Activated CD4-positive, alpha-beta T cell treated with anti-CD3 and anti-CD28 coated beads for 4 hours (primary cell): ENCODE measurements around the gene INCENP.
"Not testable (repeated sequence)": the region's sequence is repeated elsewhere in the genome, so short reads cannot be mapped to it uniquely, and the experiment has no call there.

Experiments
- DNase-seq, 2 donors: peaks; one replicate each; pipeline ENCODE4 v3.0.0-alpha.2; 2020

Gene INCENP

DNA sequence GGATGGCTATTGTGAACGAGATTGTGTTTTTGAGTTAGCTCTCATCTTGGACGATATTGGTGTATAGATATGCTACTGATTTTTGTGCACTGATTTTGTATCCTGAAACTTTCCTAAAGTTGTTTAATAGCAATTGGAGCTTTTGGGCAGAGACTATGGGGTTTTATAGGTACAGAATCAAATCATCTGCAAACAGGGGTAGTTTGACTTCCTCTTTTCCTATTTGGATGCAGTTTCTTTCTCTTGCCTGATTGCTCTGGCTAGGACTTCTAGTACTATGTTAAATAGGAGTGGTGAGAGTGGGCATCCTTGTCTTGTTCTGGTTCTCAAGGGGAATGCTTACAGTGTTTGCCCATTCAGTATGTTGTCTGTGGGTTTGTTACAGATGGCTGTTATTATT lies 57.3 kb downstream of the INCENP start:
- DNase-seq = no peak

DNA sequence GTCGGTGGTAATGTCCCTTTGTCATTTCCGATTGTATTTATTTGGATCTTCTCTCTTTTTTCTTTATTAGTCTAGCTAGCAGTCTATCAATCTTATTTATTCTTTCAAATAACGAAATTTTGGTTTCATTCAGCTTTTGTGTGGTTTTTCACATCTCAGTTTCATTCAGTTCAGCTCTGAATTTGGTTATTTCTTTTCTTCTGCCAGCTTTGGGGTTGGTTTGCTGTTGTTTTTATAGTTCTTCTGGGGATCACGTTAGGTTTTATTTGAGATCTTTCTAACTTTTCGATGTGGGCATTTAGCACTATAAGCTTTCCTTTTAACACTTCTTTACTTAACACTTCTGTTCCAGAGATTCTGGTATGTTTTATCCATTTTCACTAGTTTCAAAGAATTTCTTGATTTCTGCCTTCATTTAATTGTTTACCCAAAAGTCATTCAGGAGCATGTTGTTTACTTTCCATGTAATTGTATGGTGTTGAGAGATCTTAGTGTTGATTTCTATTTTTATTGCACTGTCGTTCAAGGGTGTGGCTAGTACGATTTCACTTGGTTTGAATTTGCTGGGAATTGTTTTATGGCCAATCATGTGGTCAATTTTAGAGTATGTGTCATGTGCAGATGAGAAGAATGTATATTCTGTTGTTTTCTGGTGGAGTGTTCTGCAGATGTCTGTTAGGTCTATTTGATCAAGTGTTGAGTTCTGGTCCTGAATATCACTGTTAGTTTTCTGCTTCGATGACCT lies 58.5 kb downstream of the INCENP start:
- no peak for DNase-seq

DNA sequence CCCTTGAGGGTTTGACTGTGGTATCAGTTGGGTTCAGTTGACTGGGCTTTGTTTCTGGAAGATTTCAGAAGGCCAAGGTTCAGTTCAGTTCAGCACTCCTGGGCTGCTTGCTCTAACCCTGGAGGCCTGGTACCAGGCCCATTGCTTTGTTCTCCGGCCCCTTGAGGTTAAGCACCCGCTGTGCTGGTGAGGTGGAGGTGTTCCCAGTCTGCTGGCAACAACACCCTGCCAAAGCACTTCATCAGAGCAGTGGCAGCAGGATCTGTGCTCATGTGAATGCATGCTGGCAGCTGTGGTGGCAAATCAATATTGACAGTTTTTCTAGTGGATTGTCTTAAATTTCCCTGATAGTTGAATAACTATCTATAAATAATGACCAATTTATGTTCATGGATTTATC lies 62.4 kb downstream of the INCENP start:
- DNase-seq = no peak

- DNase-seq = no peak
Observed at GRCh38 chr11:62190011-62190410, 66.2 kb downstream of the INCENP start, which contains the start of gene SCGB1D1. TSS of gene SCGB1D1 (plus strand) at chr11:62190216. CDS start at chr11:62190285, 69 bp downstream.

DNA sequence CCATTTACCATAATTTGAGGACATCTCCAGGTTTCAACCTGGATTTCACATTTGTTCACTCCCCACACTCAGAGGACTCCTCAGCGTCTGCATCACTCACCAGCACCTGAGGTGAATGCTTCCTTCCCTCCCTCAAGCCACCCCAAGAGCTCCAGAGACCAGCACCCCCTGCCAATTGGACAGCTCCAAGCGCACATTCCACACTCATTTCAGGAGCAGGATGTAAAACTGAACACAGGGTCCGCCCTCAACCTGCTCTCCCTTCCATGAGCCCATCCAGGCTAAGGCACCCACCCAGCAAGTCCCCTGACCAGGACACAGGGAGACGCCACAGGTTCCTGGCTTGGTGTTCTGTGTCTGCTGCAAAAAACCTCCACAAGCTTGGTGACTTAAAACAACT lies 70.1 kb downstream of the INCENP start:
- DNase-seq = no peak

DNA sequence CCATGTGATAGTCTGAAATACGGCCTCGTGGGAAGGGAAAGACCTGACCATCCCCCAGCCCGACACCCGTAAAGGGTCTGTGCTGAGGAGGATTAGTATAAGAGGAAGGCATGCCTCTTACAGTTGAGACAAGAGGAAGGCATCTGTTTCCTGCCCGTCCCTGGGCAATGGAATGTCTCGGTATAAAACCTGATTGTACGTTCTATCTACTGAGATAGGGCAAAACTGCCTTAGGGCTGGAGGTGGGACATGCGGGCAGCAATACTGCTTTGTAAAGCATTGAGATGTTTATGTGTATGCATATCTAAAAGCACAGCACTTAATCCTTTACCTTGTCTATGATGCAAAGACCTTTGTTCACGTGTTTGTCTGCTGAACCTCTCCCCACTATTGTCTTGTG lies 71.2 kb downstream of the INCENP start:
- not testable (repeated sequence) for DNase-seq

- no peak for DNase-seq
Observed at GRCh38 chr11:62195945-62196344, 72.1 kb downstream of the INCENP start.

- not testable (repeated sequence) for DNase-seq
Observed at GRCh38 chr11:62197400-62197799, 73.6 kb downstream of the INCENP start.

DNA sequence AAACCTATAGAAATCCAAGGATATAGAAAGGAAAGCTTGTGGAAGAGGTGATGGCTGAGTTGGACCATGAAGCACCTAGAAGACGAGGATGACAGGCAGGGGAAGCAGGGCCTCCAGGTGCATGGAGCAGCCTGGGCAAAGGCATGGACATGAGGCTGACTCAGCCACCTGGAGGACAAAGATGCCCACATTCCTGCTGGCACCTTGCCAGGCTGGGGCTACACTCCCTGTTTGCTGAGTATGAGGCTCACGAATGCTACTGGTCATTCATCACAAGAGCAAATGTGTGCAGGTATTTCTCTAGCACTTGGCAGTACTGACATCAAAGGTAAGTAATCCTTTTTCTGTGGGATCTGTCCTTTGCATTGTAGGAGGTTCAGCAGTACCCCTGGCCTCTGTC lies 77.6 kb downstream of the INCENP start:
- no peak for DNase-seq
